ENCODE measurements around the gene CENPW.

CENPW gene

DNA sequence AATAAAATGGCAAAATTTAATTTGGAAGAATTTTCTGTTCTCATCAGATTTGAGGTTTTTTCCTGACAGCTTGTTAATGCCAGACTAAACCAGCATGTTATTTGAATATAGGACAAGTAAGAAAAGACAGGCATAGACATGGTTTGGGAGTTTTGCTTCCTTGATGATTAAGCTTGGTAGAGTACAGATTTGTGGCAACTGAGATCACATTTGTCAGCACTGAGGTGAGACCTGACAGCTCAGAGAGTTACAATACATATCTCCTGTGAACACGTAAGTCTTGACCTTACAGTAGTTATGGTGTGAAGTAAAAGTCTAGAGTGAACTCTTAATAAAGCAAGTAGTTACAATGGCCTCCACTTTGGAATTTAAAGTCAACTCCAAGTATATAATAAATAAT, 34.5 kb downstream of the CENPW start:
- DNase-seq = no peak

DNA sequence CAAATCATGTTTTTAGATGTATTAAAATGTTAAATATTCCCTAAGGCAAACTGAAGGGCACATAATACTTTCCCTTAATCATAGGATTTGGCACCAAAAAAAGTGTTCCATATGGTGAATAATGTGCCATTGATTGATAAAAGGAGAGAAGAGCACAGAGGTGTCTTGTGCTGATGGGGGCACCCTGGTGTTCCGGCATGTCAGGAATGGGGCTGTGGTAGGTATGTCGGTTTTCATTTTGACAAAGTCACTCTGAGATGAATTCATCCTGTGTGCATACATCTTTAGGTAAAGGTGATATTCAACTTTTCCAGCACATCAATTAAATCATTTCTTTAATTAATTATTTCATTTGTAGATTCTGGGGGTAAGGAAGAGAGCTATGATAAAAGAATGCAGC, 36.8 kb downstream of the CENPW start:
- no peak for DNase-seq

DNA sequence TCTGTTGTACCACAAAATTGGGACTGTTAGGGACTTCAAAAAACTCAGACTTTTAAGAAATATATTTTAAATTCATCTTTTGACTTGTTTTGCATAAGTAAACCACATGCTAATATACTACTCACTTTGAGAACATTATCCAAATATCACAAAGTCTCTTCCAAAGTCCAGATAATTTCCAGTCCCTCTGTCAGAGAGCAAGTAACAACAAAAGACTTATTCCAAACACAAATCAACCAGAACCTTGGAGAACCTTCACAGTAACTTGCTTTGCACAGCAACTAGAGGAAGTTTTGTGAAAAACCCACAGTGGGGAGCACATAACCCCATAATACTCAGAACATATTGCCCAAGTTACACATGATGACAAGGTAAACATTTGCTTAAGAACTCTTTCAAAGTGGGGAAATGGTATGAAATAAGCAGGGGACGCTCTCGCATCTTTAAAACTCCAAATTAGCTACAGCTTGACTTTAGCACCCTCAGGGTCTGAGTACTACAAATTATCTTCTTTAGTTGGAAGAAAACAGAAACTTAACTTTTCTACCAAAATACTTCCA, 37.8 kb downstream of the CENPW start:
- DNase-seq = no peak

DNA sequence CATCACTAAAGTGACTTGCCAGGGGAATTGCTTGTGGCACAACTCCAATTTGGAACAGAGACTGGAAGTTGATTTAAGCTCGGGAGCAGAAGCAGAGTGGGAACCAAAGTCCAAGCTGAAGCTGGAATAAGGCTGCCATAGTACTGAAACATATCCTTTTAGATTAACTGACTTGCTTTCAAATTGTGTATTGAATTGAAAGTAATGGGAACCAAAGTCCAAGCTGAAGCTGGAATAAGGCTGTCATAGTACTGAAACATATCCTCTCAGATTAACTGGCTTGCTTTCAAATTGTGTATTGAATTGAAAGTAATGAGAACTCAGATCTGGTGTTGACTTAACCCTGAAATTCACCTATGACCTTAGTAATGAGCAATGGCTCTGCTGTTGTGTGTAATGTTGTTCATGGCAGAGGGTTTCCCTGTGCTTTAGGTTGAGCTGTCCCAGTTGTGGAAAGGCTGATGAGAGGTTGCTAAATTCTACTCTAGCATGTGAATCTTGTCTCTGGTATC, 40.2 kb downstream of the CENPW start:
- no peak for DNase-seq

DNA sequence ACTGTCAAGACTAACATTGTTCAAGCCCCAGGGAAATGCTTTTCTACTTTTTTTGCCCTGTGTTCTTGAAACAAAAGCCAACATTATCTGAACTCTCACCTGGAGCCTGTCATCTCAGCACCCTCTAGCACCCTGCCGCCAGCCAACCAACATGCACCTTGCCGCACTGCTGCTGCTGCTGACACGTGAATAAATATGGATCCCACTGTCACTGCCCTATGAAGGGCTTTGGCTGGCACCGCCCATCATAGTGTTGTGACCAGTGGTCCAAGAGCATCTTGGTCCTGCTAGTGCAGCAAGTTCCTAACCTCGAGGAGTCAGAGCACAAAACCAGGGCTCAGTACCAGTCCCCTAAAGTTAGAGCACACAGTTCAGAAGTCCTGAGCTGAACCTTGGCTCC, 41.6 kb downstream of the CENPW start:
- DNase-seq = no peak

DNA sequence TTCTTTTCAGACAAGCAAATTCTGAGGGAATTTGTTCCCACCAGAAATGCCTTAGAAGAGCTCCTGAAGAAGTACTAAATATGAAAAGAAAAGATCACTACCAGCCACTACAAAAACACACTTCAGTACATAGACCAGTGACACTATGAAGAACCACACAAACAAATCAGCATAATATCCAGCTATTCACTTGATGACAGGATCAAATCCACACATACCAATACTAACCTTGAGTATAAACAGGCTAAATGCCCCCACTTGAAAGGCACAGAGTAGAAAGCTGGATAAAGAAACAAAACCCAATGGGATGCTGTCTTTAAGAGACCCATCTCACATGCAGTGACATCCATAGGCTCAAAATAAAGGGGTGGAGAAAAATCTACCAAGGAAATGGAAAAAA, 43.3 kb downstream of the CENPW start:
- DNase-seq = no peak

DNA sequence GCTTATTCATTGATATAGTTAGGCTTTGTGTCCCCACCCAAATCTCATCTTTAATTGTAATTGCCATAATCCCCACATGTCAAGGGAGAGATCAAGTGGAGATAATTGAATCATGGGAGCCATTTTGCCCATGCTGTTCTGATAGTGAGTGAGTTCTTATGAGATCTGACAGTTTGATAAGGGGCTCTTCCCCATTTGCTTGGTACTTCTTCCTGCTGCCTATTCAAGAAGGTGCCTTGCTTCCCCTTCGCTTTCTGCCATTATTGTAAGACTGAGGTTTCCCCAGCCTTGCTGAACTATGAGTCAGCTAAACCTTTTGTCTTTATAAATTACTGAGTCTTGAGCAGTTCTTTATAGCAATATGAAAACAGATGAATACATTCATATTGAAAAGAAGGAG, 45.6 kb downstream of the CENPW start:
- DNase-seq = no peak

DNA sequence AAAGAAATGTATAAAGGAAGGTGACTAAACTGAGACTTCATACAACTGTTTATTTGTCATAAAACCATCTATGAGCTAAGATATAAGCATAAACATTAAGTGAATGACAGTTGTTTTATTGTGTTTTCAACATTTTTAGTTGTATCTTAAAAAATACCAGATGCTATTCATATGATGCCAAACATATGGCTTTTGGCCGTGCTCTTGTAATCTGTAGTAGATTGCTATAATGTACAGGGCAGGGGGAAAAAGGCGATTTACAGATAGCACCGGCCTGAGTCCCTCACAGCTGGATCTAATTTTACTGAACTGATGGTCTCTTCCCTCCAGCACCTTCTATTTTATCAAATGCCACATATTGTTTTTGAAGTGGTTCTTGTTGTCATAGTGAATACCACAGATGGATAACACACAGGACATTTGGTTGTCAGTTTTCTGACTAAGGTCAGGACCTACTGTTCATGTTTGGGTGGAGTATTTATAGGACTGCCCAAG, 48.2 kb downstream of the CENPW start:
- DNase-seq = no peak

DNA sequence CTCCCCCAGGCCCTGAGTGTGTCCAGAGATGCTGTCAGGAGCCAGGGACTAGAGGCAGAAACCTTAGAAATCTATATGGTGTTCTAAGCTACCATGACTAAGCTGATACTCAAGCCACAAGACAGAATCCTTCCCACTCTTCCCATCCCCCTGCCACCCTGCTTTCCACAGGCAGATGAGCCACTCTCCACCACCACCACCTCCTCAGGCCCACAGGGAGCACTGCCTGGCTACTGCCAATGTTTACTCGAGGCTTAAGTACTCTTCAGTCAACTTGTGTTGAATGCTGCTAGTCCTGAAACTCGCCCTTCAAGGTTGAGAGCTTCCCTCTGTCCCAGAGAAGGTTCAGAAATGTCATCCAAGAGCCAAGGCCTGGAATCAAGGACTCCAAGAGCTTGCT, 56.2 kb downstream of the CENPW start:
- DNase-seq = no peak

Data from stimulated activated CD4-positive, alpha-beta T cell treated with anti-CD3 and anti-CD28 coated beads, Interleukin-12 subunit alpha, Interleukin-12 subunit beta, amount 100 ng/mL, for 4 hours (primary cell).